Measurements from ENCODE around the gene PARD3.
"Not testable (repeated sequence)": the region's sequence is repeated elsewhere in the genome, so short reads cannot be mapped to it uniquely, and the experiment has no call there.

Gene PARD3

DNA sequence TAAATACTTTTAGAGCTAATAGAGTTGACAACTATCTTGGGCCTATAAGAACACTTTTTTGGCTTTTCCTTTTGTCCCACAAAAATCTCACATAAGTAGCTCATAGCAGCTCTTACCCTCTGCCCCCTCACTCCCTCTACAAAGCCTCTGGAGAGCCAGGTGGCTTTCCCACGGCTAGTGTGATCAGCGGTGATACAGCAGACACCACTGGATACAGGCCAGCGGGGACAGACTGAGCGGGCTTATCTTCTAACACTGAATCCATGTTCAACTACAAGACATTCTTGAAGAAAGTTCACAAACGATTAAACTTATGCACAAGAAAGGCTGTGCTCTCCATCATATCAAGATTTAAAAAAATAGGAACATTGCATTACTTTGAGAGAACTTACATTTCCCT, 377.2 kb downstream of the PARD3 start:
- DNase-seq, result no peak

DNA sequence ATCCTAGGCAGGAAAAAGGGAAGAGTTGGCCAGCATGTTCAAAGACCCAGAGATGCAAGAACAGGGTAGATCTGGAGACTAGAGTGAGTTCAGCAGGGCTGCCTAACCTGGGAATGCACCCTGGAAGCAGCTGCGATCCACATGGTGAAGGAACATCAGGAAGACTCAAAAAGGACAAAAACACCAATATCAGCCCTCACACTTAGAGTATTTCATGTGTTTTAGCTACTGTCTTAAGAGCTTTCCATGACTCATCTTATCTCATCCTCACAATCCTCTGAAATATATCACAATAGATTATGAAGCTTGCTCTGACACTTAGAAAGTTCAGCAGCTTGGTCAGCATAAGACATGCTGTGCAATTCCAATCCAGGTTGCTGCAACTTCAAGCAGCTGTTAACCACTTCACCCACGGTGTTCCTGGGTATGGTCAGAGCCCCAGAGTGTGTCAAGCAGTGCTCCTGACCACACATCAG, 380.9 kb downstream of the PARD3 start:
- no peak for DNase-seq

DNA sequence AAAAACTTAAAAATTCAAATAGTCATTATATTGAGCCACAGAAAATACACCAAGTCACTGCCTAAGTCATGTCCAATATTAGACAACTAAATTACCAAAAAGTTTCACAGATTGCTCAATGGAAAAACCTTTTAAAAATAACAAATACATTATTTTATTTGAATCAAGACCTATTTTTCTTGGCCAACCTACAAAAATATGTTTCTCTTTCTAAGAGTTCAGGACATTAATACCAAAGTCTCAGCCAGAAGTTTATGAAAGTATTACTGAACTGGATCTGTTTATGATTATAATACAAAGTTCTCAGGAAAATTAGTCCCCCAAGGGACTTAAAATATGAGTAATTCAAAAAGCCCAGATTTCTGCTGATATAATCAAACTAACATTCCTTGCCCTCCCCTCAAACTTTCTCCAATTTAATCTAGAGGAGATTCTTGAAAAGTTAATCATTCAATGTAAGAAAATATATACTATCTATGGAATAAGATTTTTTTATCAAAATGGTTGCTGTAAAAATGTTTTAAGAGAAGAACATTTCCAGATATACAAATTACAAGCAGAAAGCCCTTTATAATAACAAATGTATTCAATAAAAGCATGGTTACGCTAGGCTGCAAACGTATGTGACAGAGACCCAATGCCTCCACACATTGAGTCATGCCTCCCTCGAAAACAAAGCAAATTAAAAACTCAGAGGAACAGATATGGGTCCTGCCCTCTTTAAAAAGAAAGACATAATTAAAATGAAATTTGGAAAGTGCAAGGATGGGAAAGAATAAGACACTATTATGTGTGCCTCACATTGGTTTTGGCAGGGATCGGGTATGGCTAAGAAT, 381.6 kb downstream of the PARD3 start:
- no peak for DNase-seq

DNA sequence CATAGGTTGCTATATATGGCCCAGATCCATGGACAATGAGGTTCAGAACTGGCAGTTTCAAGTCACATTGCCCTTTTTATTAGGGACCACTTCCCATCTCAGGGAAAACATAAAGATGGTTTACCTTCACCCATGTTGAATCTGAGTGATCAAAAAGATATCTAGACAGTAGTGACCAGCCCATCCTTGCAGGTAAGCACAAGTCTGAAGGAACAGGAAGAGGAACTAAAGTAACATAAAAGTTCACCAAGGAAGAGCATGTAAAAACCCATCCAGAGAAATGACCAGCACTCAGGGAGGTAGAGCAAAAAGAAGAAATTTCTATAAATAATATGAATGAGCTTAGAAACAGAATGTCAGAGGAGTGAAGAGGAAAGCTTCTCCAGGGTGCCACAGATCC, 382.5 kb downstream of the PARD3 start:
- no peak for DNase-seq

DNA sequence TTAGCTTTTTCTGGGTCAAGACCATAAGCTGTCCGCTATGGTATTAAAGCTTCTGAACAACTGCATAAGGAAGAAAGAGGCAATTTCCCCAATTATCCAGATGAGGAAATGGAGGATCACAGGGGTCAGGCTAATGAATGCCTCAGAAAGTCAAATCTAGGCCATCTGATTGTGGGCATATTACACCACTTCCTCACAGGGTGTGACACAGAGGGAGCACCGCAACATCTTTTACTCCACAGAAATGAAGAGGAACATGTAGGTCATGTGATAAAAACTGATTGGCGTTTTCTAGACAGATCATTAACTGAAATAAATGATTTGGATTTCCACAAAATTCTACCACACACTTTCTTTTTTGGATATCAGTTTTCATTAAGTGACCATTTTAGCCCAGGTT, 384.4 kb downstream of the PARD3 start:
- no peak for DNase-seq

DNA sequence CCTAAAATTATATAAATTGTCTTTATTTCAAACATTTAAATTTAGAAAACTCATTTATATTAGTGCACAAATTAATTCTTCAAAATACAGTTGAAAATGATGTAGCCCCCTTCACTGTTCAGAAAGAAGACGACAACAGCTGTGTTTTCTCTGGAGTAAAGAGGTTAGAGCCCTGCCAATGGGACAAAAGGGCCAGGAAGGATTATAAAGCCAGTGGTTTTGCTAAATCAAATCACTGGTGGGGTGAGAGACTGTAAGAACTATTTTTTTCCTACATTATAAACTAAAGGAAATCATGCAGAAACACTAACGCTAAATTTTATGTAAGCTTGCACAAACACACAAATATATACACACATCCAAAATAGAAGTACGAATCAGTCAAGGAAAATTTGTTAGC, 386.6 kb downstream of the PARD3 start:
- DNase-seq, result no peak

DNA sequence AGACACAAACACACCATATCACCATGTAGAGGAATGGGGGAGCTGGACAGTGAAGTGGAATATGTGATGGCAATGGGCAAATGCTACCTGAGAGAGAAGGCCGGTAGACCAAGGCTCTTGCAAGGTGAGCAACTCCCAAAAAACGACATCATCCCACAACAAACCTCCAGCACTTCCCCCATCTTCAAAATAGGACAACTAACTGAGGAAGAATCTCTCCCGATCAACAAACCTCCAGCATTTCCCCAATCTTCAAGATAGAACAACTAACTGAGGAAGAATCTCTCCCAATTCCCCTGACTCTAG, 387.2 kb downstream of the PARD3 start:
- DNase-seq, result no peak

DNA sequence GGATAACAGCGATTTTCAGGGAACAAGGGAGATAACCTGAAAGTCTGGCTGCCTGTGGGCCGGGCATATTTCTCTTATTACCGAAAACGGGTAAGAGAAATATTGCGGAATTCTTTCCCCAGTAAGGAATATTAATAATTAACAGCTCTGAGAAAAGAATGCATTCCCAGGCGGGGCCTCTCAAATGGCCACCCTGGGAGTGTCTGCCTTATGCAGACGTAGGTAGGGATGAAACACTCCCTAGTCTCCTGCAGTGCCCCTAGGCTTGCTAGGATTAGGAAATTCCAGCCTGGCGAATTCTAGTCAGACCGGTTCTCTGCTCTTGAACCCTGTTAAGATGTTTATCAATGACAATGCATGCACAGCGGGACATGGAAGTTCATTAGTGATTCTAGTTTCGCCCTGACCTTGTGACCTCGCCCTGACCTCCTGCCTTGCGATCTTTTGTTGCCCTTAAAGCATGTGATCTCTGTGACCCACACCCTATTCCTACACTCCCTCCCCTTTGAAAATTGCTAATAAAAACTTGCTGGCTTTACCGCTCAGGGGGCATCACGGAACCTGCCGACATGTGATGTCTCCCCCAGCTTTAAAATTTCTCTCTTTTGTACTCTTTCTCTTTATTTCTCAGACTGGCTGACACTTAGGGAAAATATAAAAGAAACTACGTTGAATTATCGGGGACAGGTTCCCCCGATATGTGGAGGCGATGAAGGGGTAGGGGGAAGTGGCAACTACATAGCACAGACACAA, 387.8 kb downstream of the PARD3 start:
- DNase-seq, result not testable (repeated sequence)

DNA sequence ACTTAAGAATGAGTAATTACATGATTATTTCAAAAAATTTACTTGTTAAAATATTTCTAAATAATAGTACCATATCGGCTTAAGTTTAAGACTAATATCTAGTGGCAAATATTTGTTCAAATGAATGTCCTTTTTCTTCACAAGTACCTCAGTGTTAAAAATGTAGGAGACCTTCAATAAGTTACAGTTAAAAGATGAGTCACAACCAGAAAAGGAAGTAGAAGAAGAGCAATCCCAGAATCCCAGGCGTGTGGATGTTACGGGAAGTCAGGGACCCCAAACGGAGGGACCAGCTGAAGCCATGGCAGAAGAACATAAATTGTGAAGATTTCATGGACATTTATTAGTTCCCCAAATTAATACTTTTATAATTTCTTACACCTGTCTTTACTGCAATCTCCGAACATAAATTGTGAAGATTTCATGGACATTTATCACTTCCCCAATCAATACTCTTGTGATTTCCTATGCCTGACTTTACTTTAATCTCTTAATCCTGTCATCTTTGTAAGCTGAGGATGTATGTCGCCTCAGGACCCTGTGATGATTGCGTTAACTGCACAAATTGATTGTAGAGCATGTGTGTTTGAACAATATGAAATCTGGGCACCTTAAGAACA, 388.4 kb downstream of the PARD3 start:
- not testable (repeated sequence) for DNase-seq

DNA sequence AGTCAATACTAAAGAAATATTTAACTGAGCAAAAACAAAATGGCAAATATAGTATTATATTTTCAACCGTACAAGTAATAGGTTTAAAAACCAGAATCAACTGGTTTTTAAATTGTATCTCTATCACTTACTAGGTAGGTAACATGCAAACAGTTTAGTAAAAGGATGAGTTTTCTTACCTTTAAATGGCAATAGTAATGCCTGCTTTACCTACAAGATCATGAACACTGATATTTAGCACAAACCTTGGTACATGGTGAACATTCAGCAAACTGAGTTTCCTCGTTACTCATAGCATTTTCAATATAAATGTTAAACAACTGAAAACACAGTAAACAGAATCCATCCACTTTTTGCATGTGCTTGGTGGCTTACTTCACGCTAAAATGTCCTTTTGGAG, 389.1 kb downstream of the PARD3 start:
- DNase-seq, result no peak

DNA sequence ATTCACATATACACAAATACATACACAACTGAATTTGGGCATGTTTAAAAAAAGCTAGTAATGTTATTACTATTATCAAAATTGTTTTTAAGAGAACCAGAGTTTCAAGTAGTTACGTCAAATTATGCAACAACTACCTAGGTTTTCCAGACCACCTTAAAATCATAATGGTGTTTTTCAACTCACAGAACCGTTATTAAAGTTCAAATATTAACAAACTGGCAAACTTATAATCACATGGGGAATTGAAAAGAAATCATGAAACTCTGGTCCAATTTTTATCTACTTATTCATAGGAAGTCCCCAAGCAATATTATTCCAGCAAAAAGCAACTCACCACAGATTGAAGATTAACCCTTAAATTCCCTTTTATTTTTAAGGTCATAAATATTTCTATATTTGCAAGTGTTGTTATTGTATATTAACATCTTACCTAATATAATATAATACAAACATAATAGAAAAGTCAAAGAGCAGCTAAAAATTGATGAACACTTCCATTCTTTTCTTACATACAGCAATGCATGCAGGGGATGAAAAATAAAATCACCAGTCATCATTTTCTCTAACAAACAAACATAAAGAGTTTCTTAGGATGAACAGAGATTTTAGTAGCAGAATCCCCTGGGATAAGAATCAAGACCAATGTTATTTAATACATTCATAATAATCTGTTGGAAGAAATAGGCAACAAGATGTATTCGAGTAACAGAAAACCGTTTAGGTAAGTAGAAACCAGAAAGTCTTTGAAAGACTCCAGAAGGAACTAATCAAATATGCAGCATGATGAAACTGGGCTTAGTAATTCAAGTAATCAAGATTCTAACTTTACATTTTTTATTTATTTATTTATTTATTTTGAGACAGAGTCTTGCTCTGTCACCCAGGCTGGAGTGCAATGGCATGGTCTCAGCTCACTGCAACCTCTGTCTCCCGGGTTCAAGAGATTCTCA, 391.1 kb downstream of the PARD3 start:
- DNase-seq, result no peak

DNA sequence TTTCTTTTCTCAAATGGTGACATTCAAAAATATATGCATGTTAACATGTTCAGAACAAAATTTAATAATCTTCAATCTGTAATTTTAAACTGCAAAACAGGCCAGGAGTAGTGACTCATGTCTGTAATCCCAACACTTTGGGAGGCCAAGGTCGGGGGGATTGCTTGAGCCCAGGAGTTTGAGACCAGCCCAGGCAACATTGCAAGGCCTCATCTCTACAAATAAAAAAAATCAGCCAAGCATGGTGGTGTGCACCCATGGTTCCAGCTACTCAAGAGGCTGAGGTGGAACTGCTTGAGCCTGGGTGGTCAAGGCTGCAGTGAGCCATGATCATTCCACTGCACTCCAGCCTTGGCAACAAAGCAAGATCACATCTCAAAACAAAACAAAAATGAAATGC, 394.3 kb downstream of the PARD3 start:
- DNase-seq, result no peak

DNA sequence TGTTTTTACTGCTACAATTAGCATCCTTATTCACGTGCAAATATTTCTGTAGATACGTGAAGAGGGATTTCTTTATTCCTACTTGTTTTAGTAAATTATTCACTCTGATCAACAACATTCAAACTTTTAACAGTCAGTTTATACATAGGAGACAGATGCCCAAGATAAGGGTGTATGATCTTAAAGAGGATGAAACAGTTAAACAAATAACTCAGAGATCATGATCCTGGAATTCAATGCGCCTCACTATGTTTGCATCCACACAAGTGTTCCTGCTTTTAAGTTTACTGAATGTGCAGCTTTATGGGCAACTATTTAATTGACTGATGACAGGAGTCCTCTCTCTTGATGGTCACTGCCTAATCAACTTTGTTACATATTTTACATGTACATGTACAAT, 394.8 kb downstream of the PARD3 start:
- DNase-seq, result no peak

DNA sequence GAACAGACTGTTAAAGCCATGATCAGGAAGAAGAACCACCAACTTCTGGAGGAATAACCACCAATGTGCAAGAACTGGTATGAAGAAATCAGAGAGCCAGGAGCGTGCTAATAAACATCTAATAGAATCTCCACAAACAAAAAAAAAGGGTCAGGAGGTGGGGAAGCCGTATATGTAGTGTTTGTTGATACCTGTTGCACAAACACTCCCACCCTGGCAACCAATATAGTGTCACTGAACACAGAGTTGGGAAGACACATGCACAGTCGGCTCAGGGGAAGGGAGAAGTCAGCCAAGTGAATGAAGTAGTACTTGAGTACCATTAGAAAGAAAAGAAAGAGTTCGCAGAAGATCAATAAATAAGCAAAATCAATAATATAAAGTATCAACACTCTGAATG, 400.1 kb downstream of the PARD3 start:
- no peak for DNase-seq

DNA sequence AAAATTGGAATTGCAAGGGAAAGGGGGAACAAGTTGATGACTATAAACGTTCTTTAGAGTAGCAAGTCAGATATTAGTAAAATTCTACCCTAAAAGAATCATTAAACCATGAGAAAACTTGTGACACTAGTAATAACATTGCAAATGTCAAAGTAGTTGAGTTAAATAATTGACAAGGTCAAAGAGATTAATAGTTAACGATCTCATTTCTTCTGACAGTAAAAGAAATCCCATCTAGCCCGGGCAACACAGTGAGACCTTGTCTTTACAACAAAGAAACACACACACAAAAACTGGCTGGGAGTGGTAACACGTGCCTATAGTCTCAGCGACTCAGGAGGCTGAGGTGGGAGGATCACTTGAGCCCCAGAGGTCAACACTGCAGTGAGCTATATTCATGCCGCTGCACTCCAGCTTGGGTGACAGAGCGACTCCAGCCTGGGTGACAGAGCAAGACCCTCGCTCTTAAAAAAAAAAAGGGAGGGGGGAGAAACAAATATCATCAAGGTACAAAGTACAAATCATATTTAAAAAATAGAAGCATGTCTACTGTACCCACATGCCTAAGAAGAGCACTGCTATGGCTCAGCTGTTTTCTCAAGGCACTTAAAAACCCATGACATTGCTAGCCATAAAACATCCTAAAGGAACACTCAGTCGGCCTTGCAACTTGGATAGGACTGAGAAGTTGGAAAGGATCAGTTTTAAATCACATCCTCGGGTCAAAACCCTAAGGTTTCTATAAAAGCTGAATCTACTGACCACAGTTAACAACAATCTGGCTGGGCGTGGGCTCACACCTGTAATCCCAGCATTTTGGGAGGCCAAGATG, 401.1 kb downstream of the PARD3 start:
- DNase-seq, result no peak

DNA sequence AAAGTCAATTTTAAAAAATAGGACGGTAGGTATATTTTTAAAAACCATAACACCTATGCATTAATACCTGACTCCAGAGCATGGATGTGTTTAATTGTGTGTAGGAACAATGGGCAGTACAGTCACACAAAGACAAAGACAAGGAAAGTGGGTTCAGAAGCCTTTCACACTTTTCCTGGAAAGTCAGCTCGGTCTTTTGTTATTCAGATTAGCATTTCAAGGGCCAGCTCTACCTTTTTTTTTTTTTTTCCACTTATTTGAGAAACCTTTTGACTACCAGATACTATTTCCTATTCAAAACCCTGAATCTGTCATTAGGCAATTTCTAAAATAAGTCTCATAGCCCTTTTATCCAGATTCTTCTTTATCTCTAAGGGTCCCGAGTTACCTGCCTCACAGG, 401.9 kb downstream of the PARD3 start:
- no peak for DNase-seq

DNA sequence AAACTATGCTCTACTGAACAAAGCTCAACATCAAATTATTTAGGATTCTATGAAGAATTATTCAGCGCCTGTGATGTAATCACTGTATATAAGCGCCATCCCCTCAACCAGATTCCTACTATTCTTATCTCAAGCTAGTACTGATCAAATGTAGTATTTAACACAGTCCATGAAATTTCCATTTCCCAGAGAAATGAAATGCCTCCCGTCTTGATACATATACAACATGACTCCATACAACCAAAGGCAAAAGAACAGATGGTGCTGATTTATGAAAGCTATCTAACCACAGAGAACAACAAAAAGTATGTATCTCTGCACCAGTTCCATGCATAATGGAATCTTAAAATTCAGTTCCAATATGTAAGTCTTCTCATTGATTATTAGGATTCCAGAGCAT, 406.1 kb downstream of the PARD3 start:
- no peak for DNase-seq

DNA sequence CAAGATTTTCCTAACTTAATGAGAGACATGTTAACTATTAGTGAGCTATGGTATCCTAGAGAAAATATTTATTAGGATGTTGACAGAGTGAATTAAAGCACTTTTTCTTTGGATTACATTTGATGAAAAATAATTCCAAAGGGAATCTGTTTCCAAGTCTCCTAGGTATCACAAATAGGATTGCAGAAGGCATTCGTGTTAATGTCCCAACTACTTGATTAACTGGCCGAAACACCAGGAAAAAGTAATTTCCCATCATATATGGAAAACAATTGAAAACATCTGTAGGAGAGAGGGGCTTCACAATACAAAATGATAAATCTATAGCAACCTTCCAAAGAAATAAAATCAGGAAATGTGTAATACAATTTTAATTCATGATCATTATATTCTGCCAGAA, 406.7 kb downstream of the PARD3 start:
- no peak for DNase-seq

DNA sequence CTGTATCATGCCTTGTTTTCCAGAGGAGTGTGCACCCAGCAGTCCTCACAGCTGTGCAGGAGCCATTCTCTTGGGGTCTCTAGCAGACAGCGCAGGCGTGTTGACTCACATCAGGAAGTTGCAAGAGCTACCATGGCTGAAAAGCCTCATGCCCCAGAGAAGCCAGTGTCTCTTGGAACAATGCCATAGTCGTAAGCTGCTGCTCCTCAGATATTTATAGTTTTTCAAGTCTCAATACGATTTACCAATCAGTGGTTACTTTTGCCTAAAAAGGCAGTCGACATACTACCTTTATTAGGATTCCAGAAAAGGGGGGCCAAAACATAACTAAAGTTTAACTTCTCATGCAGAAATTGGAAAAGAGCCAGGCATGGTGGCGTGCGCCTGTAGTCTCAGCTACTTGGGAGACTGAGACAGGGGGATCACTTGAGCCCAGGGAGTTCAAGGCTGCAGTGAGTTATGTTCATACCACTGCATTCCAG, 407.7 kb downstream of the PARD3 start:
- peak; percentile 12 for DNase-seq

DNA sequence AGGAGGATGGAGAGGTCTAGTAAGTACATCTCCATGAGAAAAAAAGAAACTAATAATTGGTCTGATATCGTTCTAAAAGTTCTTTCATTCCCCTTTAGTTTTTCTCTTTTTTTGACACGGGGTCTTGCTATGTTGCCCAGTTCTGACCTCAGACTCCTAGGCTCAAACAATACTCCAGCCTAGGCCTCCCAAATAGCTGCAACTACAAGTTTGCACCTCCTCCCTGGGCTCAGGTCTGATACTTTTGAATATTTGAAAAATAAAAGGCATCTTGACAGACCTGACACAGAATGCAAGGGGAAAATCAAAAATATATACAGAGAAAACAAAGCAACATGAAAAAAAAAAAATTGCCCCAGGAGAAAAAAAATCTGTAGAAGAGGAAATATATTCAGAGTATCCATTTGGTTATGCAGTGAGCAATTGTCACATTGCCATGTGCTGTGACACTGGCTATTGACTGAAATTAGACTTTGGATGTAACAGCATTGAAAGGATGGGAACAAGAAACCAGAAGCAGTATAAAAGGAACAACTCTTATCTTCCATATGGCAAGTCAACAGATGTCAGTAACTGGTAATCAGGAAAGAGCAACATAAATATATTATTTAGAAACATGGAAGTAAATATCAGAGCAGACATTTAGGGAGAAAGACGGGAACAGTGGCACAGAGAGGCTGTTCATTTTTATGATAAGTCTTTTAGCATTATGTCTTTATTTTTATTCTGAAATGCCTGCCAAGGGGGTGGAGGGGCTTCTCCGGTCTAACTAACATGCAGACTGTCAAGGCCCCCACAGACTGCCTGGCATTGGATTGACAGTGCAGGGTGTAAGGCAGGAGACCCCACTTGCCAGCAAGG, 408.4 kb downstream of the PARD3 start:
- DNase-seq, result no peak
